Activated naive CD8-positive, alpha-beta T cell treated with anti-CD3 and anti-CD28 coated beads for 36 hours (primary cell): ENCODE results near the gene ELAC1. TPM values are rescaled to one million over a fixed set of nuclear protein-coding genes. Genes with fewer than 3 reads are reported as not detected.
"Not testable (repeated sequence)": the region's sequence is repeated elsewhere in the genome, so short reads cannot be mapped to it uniquely, and the experiment has no call there.

ENCODE experiments used
- DNase-seq: peaks from one replicate; pipeline ENCODE4 v3.0.0; 2021
- H3K27ac Mint-ChIP-seq: one replicate; pipeline ENCODE4 v1.8.0; 2022; ENCODE audit warnings: mild to moderate bottlenecking, moderate library complexity, mixed read lengths
- H3K27me3 Mint-ChIP-seq: one replicate; pipeline ENCODE4 v1.8.0; 2022; ENCODE audit warnings: mild to moderate bottlenecking, mixed read lengths
- H3K36me3 Mint-ChIP-seq: one replicate; pipeline ENCODE4 v1.8.0; 2021; ENCODE audit warnings: mild to moderate bottlenecking, mixed read lengths
- H3K4me1 Mint-ChIP-seq: one replicate; pipeline ENCODE4 v1.8.0; 2021; ENCODE audit warnings: mixed read lengths
- H3K4me3 Mint-ChIP-seq: one replicate; pipeline ENCODE4 v1.8.0; 2022; ENCODE audit warnings: mild to moderate bottlenecking, moderate library complexity, mixed read lengths
- H3K9me3 Mint-ChIP-seq: one replicate; pipeline ENCODE4 v1.8.0; 2022; ENCODE audit warnings: mixed read lengths
- total RNA-seq, 2 experiments: library from RNA; stranded (reverse); gene quantifications; one replicate each; pipeline ENCODE4 v1.2.3, GENCODE V29; 2021

Gene ELAC1
- total RNA-seq, 2 experiments from 2014 or later, result 8.0 to 11.2 TPM

DNA sequence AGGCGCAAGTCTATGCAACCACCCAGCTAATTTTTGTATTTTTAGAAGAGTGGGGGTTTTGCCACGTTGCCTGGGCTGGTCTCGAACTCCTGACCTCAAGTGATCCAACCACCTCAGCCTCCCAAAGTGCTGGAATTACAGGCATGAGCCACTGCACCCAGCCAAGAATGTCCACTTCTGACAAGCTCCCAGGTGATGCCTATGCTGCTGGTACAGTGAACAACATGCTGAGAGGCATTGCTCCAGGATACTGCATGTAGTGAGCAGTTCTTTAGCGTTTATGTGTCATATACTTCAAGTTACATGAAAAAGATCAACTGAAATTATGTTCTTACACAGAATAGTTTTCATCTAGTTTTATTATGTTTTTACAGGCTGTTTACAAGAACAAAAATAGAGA, 17.2 kb upstream of the ELAC1 start:
- Mint-ChIP-seq H3K36me3 (peaks cover 18% of the 10 kb centered on the region), H3K9me3 (no peaks in the 10 kb centered on the region), H3K4me3 (no peak overlapping the region), H3K27me3 (no peaks in the 10 kb centered on the region), H3K27ac (no peak overlapping the region), H3K4me1 (no peaks in the 10 kb centered on the region)
- DNase-seq, result no peak

DNA sequence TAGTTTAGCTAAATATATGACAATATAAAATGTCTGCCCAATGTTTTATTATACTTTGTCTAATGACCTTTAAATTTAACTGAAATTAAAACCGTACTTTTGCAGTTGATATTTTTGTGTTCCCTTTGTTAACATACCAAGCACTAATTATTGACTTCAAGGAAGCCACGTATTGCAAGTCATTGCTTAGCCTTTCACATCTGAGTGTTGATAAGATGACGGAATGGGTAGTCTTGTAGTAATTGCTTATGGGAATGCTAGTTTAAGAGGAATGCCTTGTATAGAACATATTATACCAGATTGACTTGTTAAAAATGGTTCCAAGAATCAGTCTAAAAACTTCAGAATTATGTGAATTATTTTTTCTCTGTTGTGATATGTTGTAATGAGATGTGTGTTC, 14.0 kb upstream of the ELAC1 start:
- DNase-seq, result no peak
- no peaks in the 10 kb centered on the region for H3K4me1 Mint-ChIP-seq
- H3K27me3 Mint-ChIP-seq, result no peaks in the 10 kb centered on the region
- H3K36me3 Mint-ChIP-seq, result peaks cover 6% of the 10 kb centered on the region
- H3K27ac Mint-ChIP-seq, result no peak overlapping the region
- H3K4me3 Mint-ChIP-seq, result no peak overlapping the region
- no peaks in the 10 kb centered on the region for H3K9me3 Mint-ChIP-seq

GRCh38 chr18:50955253-50955652, 12.6 kb upstream of the ELAC1 start:
- no peak overlapping the region for H3K27ac Mint-ChIP-seq
- no peaks in the 10 kb centered on the region for H3K4me1 Mint-ChIP-seq
- peaks cover 6% of the 10 kb centered on the region for H3K36me3 Mint-ChIP-seq
- no peak overlapping the region for H3K4me3 Mint-ChIP-seq
- no peak for DNase-seq
- H3K27me3 Mint-ChIP-seq, result peaks cover 3% of the 10 kb centered on the region
- no peaks in the 10 kb centered on the region for H3K9me3 Mint-ChIP-seq

GRCh38 chr18:50956116-50956515, 11.7 kb upstream of the ELAC1 start:
- H3K4me3 Mint-ChIP-seq, result no peak overlapping the region
- H3K9me3 Mint-ChIP-seq, result peaks cover 5% of the 10 kb centered on the region
- H3K4me1 Mint-ChIP-seq, result no peaks in the 10 kb centered on the region
- peaks cover 3% of the 10 kb centered on the region for H3K27me3 Mint-ChIP-seq
- no peak overlapping the region for H3K27ac Mint-ChIP-seq
- no peak for DNase-seq
- peaks cover 4% of the 10 kb centered on the region for H3K36me3 Mint-ChIP-seq

- H3K27me3 Mint-ChIP-seq, result peaks cover 3% of the 10 kb centered on the region
- no peak overlapping the region for H3K27ac Mint-ChIP-seq
- H3K4me3 Mint-ChIP-seq, result no peak overlapping the region
- H3K36me3 Mint-ChIP-seq, result peaks cover 9% of the 10 kb centered on the region
- no peak for DNase-seq
- H3K4me1 Mint-ChIP-seq, result no peaks in the 10 kb centered on the region
- H3K9me3 Mint-ChIP-seq, result peaks cover 29% of the 10 kb centered on the region
Measured at GRCh38 chr18:50961974-50962373, 5.9 kb upstream of the ELAC1 start.

DNA sequence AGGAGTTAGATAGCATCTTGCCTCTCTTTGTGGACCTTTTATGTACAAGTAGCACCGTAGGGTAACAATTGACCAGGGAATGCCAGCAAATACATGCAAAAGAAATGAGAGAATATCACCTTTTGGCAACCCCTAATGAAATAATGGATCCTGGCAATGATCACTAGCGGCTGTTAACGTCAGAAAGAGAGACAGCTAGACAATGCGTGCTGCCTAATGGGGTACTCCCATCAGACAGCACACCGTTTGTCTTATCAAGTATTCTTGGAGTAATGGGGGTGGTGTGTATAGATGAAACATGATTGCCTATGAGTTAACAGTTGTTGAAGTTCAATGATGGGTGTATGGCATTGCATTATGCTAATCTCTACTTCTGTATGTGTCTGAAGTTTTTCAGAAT, 1.6 kb downstream of the ELAC1 start:
- DNase-seq, result no peak
- Mint-ChIP-seq H3K27me3 (no peaks in the 10 kb centered on the region), H3K4me3 (peak overlapping the region; percentile 94), H3K27ac (peak overlapping the region; percentile 91), H3K4me1 (peaks cover 21% of the 10 kb centered on the region), H3K36me3 (peaks cover 4% of the 10 kb centered on the region), H3K9me3 (no peaks in the 10 kb centered on the region)

DNA sequence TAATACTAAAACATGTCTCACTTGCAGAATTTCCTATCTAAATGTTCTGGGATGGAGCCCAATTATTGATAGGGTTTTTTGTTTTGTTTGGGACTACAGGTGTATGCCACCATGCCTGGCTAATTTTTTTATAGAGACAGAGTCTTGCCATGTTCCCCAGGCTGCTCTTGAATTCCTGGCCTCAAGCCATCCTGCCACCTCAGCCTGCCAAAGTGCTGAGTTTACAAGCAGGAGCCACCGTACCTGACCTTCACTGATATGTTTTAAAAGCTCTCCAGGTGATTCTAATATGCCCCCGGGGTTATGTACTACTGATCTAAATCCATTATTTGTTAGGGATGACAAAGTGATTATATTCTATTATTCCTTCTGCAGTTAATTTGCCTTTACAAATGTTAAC, 2.2 kb downstream of the ELAC1 start:
- no peak overlapping the region for H3K4me3 Mint-ChIP-seq
- no peaks in the 10 kb centered on the region for H3K9me3 Mint-ChIP-seq
- no peak overlapping the region for H3K27ac Mint-ChIP-seq
- peaks cover 10% of the 10 kb centered on the region for H3K36me3 Mint-ChIP-seq
- peaks cover 21% of the 10 kb centered on the region for H3K4me1 Mint-ChIP-seq
- DNase-seq, result no peak
- no peaks in the 10 kb centered on the region for H3K27me3 Mint-ChIP-seq

DNA sequence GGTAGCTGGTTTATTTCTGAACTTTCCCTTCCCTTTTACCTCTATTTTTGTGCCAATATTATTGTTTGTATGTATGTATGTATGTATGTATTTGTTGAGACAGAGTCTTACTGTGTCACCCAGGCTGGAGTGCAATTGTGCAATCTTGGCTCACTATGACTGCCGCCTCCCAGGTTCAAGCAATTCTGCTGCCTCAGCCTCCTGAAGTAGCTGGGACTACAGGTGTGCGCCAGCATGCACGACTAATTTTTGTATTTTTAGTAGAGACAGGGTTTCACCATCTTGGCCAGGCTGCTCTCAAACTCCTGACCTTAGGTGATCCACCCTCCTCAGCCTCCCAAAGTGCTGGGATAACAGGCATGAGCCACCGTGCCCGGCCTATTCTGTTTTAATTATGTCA, 4.6 kb downstream of the ELAC1 start:
- not testable (repeated sequence) for H3K27ac Mint-ChIP-seq, H3K27me3 Mint-ChIP-seq, H3K9me3 Mint-ChIP-seq, DNase-seq, H3K4me3 Mint-ChIP-seq
- H3K36me3 Mint-ChIP-seq, result peaks cover 30% of the 10 kb centered on the region
- peaks cover 21% of the 10 kb centered on the region for H3K4me1 Mint-ChIP-seq

DNA sequence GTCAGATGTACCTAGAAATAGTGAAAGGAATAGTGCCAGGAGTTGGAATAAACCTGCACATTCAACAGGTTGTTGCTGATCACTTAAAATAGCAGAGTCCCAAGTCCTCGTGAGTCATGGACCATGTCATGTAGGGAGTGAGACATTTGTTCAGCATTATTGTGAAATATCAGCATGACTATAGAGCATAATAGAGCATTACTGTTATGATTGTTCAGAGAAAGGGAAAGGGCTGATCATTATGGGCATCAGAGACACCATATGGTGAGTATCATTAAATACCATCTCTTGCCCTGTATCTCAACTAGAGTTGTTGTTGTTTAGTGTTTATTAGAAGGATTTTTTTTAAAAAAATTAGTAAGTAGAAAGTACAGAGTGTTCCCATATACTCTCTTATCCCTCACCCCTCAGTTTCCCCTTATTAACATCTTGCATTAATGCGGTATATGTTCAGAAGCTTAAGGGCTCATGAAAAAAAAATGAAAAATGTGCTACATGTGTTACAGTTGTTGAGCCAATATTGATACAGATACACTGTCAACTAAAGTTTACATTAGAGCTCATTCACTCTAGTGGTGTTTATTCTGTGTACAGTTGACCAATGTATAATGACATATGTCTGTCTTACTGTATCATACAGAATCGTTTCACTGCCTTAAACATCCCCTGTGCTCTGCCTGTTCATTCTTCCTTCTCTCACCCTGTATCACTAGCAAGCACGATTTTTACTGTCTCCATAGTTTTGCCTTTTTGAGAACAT, 5.7 kb downstream of the ELAC1 start:
- H3K4me1 Mint-ChIP-seq, result peaks cover 19% of the 10 kb centered on the region
- H3K4me3 Mint-ChIP-seq, result no peak overlapping the region
- H3K9me3 Mint-ChIP-seq, result peaks cover 1% of the 10 kb centered on the region
- peaks cover 41% of the 10 kb centered on the region for H3K36me3 Mint-ChIP-seq
- H3K27me3 Mint-ChIP-seq, result no peaks in the 10 kb centered on the region
- no peak overlapping the region for H3K27ac Mint-ChIP-seq
- no peak for DNase-seq

GRCh38 chr18:50977037-50977760, 9.4 kb downstream of the ELAC1 start:
- Mint-ChIP-seq H3K36me3 (peaks cover 46% of the 10 kb centered on the region), H3K4me3 (no peak overlapping the region), H3K9me3 (peaks cover 1% of the 10 kb centered on the region)

DNA sequence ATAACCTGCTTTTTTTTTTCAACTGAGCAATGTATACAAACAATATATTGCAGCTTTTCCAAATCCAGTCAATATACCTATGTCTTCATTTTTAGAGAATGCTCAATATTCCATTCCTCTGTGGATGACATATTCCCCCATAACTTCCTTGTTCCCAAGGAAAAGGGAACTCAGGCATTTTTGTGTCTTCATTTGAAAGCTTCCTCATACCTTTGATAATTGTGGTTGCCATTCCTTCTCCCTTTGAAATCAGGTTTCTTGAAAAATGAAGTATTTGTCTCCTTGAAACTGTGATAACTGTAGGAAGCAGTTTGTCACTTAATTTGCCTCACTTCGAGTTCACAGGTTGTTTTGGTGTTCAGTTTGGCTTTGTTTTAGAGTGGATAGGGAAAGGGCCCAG, 13.5 kb downstream of the ELAC1 start:
- Mint-ChIP-seq H3K4me1 (no peaks in the 10 kb centered on the region), H3K9me3 (peaks cover 1% of the 10 kb centered on the region), H3K36me3 (peaks cover 34% of the 10 kb centered on the region), H3K27me3 (no peaks in the 10 kb centered on the region), H3K4me3 (no peak overlapping the region), H3K27ac (no peak overlapping the region)
- no peak for DNase-seq

More at GRCh38 chr18:50977037-50977760, 9.4 kb downstream of the ELAC1 start:
- DNase-seq, result no peak
- no peaks in the 10 kb centered on the region for H3K27me3 Mint-ChIP-seq
- H3K4me1 Mint-ChIP-seq, result peaks cover 5% of the 10 kb centered on the region
- H3K27ac Mint-ChIP-seq, result no peak overlapping the region

DNA sequence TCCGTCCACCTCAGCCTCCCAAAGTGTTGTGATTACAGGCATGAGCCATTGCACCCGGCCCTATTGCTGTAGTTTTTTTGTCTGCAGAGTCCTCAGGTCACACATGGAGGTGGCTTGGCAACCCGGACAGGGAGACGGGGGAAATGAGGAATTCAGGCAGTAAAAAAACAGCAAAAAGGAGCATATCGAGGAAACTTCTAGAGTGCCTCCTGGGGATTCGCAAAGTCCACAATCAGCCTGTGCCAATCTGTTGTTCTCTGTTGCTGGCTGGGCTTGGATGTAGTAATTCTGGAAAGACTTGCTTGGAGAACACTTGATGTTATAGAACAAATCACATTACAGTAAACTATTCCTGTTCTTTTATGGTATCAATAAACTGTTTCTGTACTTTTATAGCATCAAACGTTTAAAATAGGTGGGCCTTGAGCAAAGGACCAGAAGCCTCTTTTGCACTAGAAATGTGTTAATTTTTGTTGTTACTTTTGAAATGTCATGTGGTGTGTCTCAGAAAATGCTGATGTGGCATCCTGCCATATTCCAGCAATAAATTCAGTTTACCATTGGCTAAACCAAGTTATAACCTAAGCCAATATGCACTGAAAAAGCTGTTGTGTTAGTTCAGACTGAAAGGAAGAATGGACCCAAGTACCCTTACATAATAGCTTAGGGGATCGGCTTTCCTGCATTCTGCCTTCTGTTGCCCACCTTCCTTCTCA, 14.4 kb downstream of the ELAC1 start:
- peaks cover 26% of the 10 kb centered on the region for H3K36me3 Mint-ChIP-seq
- peaks cover 1% of the 10 kb centered on the region for H3K9me3 Mint-ChIP-seq
- H3K27me3 Mint-ChIP-seq, result no peaks in the 10 kb centered on the region
- H3K4me1 Mint-ChIP-seq, result no peaks in the 10 kb centered on the region
- H3K27ac Mint-ChIP-seq, result no peak overlapping the region
- no peak overlapping the region for H3K4me3 Mint-ChIP-seq
- no peak for DNase-seq

- no peak overlapping the region for H3K4me3 Mint-ChIP-seq
- H3K9me3 Mint-ChIP-seq, result peaks cover 1% of the 10 kb centered on the region
- no peaks in the 10 kb centered on the region for H3K27me3 Mint-ChIP-seq
- no peaks in the 10 kb centered on the region for H3K4me1 Mint-ChIP-seq
- H3K36me3 Mint-ChIP-seq, result peaks cover 21% of the 10 kb centered on the region
- DNase-seq, result no peak
- no peak overlapping the region for H3K27ac Mint-ChIP-seq
Measured at GRCh38 chr18:50982802-50983179, 15.0 kb downstream of the ELAC1 start.

DNA sequence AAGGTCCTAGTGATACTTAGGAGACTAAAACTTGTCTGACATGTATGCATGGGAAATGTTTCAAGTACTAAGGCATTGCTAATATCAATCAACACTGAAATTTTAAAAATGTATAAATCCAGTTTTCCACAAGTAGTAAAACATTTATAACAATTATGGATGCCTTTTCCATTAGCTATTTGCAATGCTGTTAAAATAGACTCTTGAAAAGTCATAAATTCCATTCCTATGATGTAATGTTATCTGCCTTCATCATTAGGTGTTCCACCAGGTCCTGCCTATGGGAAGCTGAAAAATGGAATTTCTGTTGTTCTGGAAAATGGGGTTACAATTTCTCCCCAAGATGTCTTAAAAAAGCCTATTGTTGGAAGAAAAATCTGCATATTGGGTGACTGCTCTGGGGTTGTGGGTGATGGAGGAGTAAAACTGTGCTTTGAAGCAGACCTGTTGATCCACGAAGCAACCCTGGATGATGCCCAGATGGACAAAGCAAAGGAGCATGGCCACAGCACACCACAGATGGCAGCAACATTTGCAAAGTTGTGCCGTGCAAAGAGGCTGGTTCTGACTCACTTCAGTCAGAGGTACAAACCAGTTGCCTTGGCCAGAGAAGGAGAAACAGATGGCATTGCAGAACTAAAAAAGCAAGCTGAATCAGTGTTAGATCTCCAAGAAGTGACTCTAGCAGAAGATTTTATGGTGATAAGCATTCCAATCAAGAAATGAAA, 18.7 kb downstream of the ELAC1 start:
- H3K4me3 Mint-ChIP-seq, result no peak overlapping the region
- H3K4me1 Mint-ChIP-seq, result no peaks in the 10 kb centered on the region
- H3K27ac Mint-ChIP-seq, result no peak overlapping the region
- no peak for DNase-seq
- H3K27me3 Mint-ChIP-seq, result no peaks in the 10 kb centered on the region
- peaks cover 6% of the 10 kb centered on the region for H3K36me3 Mint-ChIP-seq
- no peaks in the 10 kb centered on the region for H3K9me3 Mint-ChIP-seq

DNA sequence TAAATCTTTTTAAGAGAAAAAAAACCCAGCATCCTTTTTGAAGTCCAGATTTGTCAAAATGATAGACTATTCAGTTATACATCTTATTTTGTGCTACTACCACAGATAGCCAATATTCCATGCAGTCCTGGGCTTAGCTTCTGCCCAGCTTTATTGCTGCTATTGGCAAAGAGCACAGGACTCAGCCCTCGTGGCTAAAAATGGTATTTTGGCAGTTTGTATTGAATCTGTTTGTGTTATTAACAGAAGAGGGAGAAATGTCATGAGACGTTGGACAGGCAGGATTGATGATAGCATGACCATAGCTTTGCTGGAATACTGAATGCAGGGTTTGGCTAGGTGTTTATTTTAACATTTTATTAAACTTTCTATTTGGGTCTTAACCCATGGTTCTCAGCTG, 19.4 kb downstream of the ELAC1 start:
- Mint-ChIP-seq H3K27ac (no peak overlapping the region), H3K4me3 (no peak overlapping the region), H3K9me3 (no peaks in the 10 kb centered on the region), H3K27me3 (no peaks in the 10 kb centered on the region), H3K36me3 (peaks cover 5% of the 10 kb centered on the region), H3K4me1 (no peaks in the 10 kb centered on the region)
- DNase-seq, result no peak
